SU-DHL-6 (cell line): Measurements from ENCODE around the gene RASGRF2.

ENCODE experiments used
- H2AFZ ChIP-seq: fragments of 200-600 bp; sonication (generic); 2 replicates; pipeline ENCODE4 v1.6.1; 2014; ENCODE audit warnings: low read depth, mild to moderate bottlenecking, moderate library complexity, mixed read lengths, antibody characterized with exemption, low read length; ENCODE audit not compliant: severe bottlenecking
- H3F3A ChIP-seq: fragments of 200-600 bp; shearing (Covaris generic); 2 replicates; pipeline ENCODE4 v1.6.0; 2016; ENCODE audit warnings: antibody characterized with exemption, mild to moderate bottlenecking; ENCODE audit not compliant: insufficient read depth
- H3K27ac ChIP-seq: fragments of 200-600 bp; sonication (generic); 2 replicates; pipeline ENCODE4 v1.5.1; 2016; ENCODE audit warnings: low read depth, mild to moderate bottlenecking, low read length, moderate library complexity, mixed read lengths
- H3K27me3 ChIP-seq: fragments of 200-600 bp; sonication (generic), shearing (Covaris generic); 2 replicates; pipeline ENCODE4 v1.6.0; 2014; ENCODE audit warnings: mild to moderate bottlenecking, low read length
- H3K36me3 ChIP-seq: fragments of 200-600 bp; sonication (generic); 2 replicates; pipeline ENCODE4 v1.6.1; 2014; ENCODE audit warnings: mild to moderate bottlenecking, low read length, mixed read lengths
- H3K4me2 ChIP-seq: fragments of 300-600, 200-600 bp; shearing (Covaris generic), sonication (generic); 2 replicates; pipeline ENCODE4 v1.6.0; 2014; ENCODE audit warnings: low read length, low read depth, mild to moderate bottlenecking; ENCODE audit not compliant: poor library complexity, severe bottlenecking
- H3K4me3 ChIP-seq: fragments of 200-600 bp; sonication (generic); 2 replicates; pipeline ENCODE4 v1.5.1; 2014; ENCODE audit warnings: antibody characterized with exemption, low read length, mild to moderate bottlenecking, mixed read lengths; ENCODE audit not compliant: insufficient read depth, poor library complexity, severe bottlenecking
- H3K79me2 ChIP-seq: fragments of 200-600 bp; sonication (generic); 2 replicates; pipeline ENCODE4 v1.6.1; 2014; ENCODE audit warnings: mild to moderate bottlenecking, low read length, moderate library complexity; ENCODE audit not compliant: insufficient read depth
- H3K9ac ChIP-seq: fragments of 200-600 bp; sonication (generic); 2 replicates; pipeline ENCODE4 v1.7.0; 2014; ENCODE audit warnings: mild to moderate bottlenecking, low read length
- H3K9me2 ChIP-seq: fragments of 200-600 bp; sonication (generic); replicated peaks from 2 replicates; pipeline ENCODE4 v1.6.1; 2014; ENCODE audit warnings: low read length; ENCODE audit not compliant: insufficient read depth
- H3K9me3 ChIP-seq: fragments of 200-600 bp; sonication (generic); 2 replicates; pipeline ENCODE4 v1.6.1; 2014; ENCODE audit warnings: low read length, mixed read lengths; ENCODE audit not compliant: insufficient read depth
- H4K20me1 ChIP-seq: fragments of 200-600 bp; sonication (generic); 2 replicates; pipeline ENCODE4 v1.6.1; 2014; ENCODE audit warnings: low read depth, mild to moderate bottlenecking, antibody characterized with exemption, low read length, moderate library complexity, mixed read lengths
- EZH2phosphoT487 ChIP-seq: fragments of 200-600 bp; sonication (generic), shearing (Covaris generic); conservative IDR thresholded peaks from 2 replicates; pipeline ENCODE4 v1.6.1; 2018; ENCODE audit warnings: mild to moderate bottlenecking, antibody characterized with exemption, low read length, moderate library complexity, mixed read lengths
- TF ChIP-seq, protein P1 (sequence below): fragments of 200-600 bp; sonication (generic); IDR thresholded peaks from one replicate; pipeline ENCODE4 v1.5.1; 2017; ENCODE audit warnings: antibody characterized with exemption, mild to moderate bottlenecking, low read length, moderate library complexity; ENCODE audit not compliant: insufficient read depth, poor library complexity, severe bottlenecking

Gene RASGRF2

DNA sequence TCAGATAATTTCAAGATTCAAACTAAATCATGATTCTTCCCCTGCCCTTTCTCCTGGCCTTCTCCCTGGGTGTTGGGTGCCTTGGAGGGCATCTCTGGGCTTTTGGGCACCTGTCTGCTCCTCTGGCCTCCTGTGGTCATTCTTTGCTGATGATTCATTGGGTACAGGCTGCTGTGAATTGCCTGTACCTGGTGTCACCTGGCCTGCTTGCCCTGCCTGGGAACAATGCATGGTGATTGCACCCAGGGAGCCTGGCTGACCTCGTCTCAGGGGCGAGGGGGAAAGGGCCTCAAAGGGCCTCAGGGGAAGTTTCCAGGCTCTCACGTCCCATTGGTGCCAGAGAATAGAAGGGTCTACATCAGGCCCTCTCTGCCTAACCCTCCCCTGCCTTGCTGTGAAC lies 252.9 kb downstream of the RASGRF2 start:
- Histone ChIP-seq H2AFZ (no peak overlapping the region), H3K27me3 (no peaks in the 10 kb centered on the region), H3K4me2 (no peak overlapping the region), H3K9me3 (no peaks in the 10 kb centered on the region), H3K4me3 (no peak overlapping the region), H3K9me2 (no peaks in the 10 kb centered on the region), H4K20me1 (no peaks in the 10 kb centered on the region), H3K9ac (no peak overlapping the region), H3K79me2 (no peaks in the 10 kb centered on the region), H3K27ac (no peak overlapping the region), H3F3A (no peaks in the 10 kb centered on the region), H3K36me3 (no peaks in the 10 kb centered on the region)
- TF ChIP-seq, protein P1, sequence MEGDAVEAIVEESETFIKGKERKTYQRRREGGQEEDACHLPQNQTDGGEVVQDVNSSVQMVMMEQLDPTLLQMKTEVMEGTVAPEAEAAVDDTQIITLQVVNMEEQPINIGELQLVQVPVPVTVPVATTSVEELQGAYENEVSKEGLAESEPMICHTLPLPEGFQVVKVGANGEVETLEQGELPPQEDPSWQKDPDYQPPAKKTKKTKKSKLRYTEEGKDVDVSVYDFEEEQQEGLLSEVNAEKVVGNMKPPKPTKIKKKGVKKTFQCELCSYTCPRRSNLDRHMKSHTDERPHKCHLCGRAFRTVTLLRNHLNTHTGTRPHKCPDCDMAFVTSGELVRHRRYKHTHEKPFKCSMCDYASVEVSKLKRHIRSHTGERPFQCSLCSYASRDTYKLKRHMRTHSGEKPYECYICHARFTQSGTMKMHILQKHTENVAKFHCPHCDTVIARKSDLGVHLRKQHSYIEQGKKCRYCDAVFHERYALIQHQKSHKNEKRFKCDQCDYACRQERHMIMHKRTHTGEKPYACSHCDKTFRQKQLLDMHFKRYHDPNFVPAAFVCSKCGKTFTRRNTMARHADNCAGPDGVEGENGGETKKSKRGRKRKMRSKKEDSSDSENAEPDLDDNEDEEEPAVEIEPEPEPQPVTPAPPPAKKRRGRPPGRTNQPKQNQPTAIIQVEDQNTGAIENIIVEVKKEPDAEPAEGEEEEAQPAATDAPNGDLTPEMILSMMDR, result no peak
- TF ChIP-seq EZH2phosphoT487, result no peak

DNA sequence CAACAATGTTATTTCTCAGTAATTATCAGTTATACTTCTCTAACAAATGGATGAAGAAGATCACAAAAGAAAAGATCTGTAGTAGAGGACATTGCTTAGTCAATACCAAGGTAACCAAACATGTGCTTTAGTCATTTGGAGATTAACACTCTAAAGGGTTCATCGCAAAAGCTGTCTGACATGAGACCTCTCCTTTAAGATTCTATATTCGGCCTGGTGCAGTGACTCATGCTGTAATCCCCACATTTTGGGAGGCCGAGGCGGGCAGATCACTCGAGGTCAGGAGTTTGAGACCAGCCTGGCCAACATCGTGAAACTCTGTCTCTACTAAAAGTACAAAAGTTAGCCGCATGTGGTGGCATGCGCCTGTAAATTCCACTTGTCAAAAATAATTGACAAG lies 254.7 kb downstream of the RASGRF2 start:
- no peaks in the 10 kb centered on the region for H3K79me2 ChIP-seq
- H2AFZ ChIP-seq, result no peak overlapping the region
- H3K9me2 ChIP-seq, result no peaks in the 10 kb centered on the region
- no peaks in the 10 kb centered on the region for H3K27me3 ChIP-seq
- no peaks in the 10 kb centered on the region for H3K9me3 ChIP-seq
- TF ChIP-seq, protein P1, result no peak
- no peak for TF ChIP-seq EZH2phosphoT487
- H3F3A ChIP-seq, result no peaks in the 10 kb centered on the region
- H4K20me1 ChIP-seq, result no peaks in the 10 kb centered on the region
- H3K27ac ChIP-seq, result no peak overlapping the region
- no peak overlapping the region for H3K4me2 ChIP-seq
- no peak overlapping the region for H3K4me3 ChIP-seq
- H3K36me3 ChIP-seq, result no peaks in the 10 kb centered on the region
- H3K9ac ChIP-seq, result no peak overlapping the region

DNA sequence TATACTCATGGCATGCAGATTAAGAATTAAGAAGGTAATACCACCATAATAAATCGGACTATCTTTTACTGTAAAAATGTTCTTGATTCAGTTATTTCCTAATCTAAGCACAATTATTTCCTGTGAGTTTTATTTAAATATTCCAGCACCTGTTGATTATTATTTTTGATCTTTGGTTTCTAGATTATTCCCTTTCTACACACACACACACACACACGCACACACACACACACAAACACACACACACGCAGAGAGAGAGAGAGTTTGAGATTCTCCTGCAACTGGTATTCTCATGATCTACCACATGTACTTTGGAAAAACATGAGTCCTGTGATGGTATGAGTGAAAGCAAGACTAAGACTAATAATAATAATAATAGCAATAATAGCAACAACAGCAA lies 256.0 kb downstream of the RASGRF2 start:
- Histone ChIP-seq H3K27ac (no peak overlapping the region), H3K9ac (no peak overlapping the region), H2AFZ (no peak overlapping the region), H3F3A (no peaks in the 10 kb centered on the region), H3K9me3 (no peaks in the 10 kb centered on the region), H3K36me3 (no peaks in the 10 kb centered on the region), H3K27me3 (no peaks in the 10 kb centered on the region), H3K4me2 (no peak overlapping the region), H3K4me3 (no peak overlapping the region), H4K20me1 (no peaks in the 10 kb centered on the region), H3K79me2 (no peaks in the 10 kb centered on the region), H3K9me2 (no peaks in the 10 kb centered on the region)
- TF ChIP-seq, protein P1, result no peak
- TF ChIP-seq EZH2phosphoT487, result no peak
